HG03520 (cell line): ENCODE data around the gene SIGLEC9.
"Not testable (repeated sequence)": the region's sequence is repeated elsewhere in the genome, so short reads cannot be mapped to it uniquely, and the experiment has no call there.

Experiments
- ATAC-seq: cut with Tn5 transposase; IDR thresholded peaks from one replicate; pipeline ENCODE4 v1.9.1; 2021; ENCODE audit warnings: mild to moderate bottlenecking, moderate library complexity; ENCODE audit not compliant: unreplicated experiment

The SIGLEC9 gene

DNA sequence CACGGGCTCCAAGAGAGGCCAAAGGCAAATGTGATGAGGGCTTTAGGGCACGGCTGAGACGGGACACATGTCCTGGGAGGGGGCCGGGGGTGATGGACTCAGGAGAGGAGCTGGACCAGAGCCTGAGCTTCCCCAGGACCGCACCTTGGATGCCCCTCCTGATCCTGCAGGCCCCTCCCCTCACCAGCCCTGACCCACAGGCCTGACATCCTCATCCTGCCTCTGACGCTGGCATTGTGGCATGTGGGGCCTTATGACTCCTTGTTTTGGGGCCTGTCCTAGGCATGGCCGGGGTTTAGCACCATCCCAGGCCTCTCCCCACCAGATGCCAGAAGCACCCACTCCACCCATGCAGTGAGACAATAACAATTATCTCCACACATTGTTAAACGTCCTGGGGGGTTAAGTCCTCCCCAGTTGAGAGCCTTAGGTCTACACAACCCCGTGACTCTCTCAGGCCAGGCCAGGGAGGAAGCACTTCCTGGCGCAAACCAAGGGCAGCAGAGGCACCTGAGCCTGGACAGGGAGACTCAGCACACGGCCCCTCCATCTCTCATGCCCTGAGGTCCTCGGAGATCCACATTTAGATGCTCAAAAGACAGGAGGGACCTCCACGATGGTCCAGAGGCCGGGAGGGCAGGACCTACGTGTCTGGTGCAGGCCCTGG, 18.2 kb downstream of the SIGLEC9 start:
- ATAC-seq: not testable (repeated sequence)

DNA sequence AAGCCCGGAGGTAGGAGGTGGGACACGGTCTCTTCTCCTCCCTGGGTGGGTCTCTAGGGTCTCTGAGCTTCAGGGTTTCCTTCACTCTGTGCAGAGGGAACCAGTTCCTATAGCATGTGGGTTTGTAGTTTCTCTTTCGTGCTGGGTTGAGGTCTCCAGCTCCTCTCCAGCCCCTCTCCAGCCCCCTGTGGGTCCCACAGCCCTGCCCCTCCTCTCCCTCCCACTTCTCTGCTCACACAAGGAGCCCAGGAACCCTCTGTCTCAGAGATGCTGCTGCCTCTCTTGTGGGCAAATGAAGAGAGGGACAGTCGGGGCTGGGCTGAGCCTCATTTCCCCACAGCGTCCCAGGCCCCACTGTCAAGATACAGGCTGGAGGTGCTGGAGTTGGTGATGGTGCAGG, 18.8 kb downstream of the SIGLEC9 start:
- no peak for ATAC-seq

DNA sequence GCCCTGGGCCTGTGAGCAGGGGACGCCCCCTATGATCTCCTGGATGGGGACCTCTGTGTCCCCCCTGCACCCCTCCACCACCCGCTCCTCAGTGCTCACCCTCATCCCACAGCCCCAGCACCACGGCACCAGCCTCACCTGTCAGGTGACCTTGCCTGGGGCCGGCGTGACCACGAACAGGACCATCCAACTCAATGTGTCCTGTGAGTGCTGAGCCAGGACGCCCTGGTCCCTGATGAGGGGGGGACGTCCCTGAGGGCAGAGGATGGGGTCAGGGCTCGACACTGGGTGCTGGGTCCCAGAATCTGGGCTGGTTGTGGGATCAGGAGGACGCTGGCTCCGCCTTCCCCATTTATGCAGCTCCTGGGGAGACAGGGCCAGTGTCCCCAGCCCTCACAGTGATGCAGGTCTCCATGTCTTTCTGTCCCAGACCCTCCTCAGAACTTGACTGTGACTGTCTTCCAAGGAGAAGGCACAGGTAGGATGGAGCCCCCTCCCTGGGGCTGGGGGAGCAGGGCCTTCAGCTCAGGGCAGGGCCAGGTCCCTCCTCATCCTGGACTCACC, 19.9 kb downstream of the SIGLEC9 start:
- no peak for ATAC-seq

DNA sequence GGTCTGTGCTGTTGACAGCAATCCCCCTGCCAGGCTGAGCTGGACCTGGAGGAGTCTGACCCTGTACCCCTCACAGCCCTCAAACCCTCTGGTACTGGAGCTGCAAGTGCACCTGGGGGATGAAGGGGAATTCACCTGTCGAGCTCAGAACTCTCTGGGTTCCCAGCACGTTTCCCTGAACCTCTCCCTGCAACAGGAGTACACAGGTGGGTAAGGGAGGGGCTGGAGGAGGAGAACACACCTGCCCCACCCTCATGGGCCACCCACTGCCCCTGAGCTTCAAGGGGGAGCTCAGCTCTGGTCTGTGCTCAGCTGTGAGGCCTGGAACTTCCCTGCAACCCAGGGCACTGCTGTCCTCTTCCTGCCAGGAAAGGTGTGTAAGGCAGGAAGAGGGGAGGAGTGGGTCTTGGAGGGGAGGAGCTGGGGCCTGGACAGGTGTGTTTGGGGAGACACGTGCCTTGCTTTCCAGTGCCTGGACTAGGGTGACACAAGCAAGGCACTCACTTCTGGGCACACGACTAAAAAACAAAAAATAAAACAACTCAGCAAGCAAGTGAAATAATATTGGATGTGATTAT, 21.3 kb downstream of the SIGLEC9 start:
- no peak for ATAC-seq

DNA sequence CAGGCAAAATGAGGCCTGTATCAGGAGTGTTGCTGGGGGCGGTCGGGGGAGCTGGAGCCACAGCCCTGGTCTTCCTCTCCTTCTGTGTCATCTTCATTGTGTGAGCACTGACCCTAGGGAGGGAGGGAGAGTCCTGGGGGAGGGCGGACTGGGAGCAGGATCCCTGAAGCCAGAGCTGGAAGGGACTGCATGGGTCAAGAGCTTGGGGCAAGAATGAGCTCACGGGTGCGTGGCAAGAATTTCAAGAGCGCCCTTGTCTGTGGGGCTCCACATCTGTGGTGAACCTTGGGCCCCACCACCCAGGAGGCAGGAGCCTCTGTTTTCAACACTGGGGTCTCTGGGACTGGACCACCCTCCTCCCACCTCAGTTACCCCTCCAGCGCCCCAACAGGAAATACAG, 22.0 kb downstream of the SIGLEC9 start:
- no peak for ATAC-seq

DNA sequence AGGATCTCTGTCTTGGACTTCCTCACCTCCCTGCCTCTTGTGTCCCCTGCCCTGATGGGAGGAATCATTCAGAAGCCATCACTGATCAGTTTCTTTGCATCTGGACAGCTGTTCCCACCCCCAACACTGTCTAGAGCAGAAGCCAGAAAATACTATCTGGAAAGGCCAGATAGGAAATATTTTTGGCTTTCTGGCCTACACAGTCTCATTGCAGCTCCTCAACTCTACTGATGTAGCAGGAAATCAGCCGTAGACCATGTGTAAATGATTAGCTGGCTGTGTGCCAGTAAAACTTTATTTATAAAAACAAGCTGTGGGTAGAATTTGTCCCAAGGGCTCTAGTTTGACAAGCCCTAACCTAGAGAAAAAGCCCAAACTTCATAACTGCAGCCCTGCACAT, 23.0 kb downstream of the SIGLEC9 start:
- no peak for ATAC-seq

DNA sequence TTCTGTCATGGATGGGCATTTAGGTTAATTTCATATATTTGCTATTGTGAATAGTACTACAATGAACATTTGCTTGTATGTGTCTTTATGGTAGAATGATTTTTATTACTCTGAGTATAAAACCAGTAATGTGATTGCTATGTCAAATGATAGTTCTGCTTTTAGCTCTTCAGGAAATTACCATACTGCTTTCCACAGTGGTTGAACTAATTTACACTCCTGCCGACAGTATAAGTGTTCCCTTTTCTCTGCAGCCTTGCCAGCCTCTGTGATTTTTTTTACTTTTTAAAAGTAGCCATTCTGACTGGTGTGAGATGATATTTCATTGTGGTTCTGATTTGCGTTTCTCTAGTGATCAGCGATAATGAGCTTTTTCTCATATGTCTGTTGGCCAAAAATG, 23.9 kb downstream of the SIGLEC9 start:
- no peak for ATAC-seq

DNA sequence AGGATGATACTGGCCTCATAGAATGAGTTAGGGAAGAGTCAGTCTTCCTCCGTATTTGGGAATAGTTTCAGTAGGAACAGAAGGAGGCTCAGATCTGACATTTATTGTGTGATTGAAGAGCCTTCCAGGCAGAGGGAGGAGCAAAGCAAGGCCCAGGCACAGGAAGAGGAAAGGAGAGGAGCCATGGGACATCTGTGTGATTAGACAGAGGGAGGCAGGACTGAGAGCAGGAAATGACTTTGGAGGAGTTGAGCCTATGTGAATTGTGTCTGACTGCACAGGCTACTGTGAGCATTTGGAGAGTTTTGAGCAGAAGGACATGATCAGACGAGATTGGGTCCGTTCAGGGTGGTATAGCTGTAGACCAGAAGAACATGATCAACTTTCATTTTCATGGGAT, 25.9 kb downstream of the SIGLEC9 start:
- no peak for ATAC-seq

DNA sequence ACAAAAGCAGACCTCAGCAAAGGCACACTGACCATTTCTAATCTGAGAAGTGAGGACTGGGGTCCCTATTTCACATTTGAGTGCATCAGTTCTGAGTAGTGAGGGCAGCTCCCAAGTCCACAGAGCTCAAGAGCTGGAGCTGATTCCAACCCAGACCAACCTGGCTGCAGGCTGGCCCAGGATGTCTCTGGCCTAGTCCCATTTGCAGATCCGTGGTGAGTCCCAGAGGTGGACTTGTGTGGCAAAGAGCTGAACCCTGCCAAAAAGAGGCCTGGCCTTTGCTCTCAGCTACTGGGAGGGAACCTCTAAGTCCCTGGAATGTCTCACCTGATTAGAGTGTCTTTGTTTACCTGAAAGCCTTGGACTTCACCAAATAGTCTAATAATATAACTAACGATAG, 32.0 kb downstream of the SIGLEC9 start:
- no peak for ATAC-seq

DNA sequence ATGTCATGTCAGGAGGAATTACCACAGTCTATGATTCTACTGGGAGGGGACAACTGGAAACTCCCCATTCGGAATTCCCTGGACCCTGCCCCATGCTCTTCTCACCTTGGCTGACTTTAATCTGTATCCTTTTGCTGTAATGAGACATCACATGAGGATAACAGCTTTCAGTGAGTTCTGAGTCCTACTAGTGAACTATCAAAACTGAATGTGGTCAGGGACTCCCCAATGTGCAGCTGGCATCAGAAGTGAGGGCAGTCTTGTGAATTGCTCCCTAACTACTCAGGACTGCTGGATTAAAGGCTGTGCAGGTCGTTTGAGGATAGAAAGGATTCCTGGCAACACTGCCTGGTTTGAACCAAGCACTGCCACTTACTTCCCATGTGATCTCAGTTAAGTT, 32.6 kb downstream of the SIGLEC9 start:
- no peak for ATAC-seq

DNA sequence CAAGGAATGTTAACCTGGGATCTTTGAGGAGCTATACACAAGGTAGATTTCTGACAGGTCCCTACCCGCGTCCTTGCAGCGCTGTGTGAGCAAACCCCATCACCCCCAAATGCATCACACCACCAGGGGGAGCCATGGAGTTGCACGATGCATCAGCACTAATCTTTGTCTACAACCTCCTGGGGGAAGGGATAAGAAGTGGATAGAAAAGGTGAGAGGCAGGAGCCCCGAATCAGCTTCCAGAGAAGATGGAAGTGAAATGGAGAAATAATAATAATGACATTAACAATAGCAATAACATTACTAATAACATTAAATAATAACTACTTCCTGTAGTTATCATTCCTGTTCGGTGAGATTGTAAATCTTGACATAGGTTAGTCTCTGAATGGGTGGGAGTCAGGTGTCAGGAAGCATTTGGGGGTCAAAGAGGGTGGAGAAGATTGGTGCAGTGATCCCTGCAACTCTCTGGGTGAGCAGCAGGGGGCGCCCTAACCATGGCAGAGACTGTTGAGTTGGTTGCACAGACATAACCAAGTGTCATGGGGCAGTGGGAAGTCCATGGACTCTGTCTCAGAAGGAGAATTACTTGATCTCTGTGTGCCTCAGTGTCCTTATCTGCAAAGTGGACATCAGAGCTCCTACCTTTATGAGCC, 33.9 kb downstream of the SIGLEC9 start:
- no peak for ATAC-seq

DNA sequence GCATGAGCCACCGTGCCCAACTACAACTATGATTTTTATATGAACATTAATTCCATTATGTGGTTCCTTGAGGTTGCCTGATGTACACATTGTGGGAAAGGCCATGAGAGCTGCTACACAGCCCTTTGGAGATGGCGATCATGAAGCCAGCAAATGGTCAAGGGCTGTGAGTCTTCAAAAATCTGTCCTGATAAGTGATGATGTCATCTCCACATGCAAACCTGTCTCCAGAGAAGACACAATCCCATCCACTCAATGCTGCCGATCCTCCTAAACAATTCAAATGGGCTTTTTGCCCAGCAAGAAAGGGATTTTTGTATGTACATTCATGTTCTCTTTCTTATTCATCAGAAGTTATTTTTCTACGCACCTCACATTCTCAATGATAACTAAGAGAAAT, 35.0 kb downstream of the SIGLEC9 start:
- no peak for ATAC-seq

DNA sequence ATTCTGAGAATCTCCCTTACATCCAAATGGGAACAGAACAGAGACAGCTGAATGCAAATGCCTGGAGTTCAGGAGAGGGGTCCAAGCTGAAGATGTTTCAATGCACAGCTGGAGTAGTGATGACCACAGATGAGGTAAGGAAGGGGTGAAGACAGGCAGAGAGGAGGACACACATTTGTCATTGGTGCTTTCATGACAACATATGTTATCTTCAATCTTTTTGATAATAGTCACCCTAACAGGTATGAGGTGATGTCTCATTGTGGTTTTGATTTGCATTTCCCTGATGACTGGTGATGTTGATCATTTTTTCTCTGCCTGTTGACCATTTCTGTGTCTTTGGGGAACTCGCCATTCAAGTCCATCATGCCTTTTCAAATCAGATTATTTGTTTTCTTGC, 36.6 kb downstream of the SIGLEC9 start:
- ATAC-seq: no peak

DNA sequence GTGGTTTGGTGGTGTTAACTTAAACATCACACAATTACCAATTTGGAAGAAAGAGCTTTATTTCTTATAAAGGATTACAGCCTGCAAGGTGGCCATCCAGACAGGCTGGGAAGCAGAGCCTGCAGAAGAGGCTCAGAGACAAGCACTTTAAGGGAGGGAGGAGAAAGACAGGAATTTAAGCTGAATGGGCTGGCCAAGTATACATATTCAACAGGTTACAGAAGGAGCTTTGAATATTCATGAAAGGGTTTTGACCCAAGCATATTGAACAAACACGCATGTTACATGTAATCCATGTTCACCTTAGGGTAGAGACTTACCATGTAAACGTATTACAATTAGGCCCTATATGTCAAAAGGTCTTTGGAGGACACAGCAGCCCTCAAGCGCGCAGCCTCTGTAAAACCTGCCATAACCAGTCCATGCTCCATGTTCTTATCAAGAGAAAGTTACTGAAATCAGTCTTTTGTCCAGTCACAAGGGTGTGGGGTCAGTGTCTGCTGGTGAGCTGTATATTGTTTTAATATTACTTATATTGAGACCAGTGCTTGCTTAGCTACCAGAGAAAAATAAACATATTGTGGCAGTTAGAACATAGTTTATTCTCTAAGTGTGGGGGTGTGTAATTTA, 37.3 kb downstream of the SIGLEC9 start:
- no peak for ATAC-seq

DNA sequence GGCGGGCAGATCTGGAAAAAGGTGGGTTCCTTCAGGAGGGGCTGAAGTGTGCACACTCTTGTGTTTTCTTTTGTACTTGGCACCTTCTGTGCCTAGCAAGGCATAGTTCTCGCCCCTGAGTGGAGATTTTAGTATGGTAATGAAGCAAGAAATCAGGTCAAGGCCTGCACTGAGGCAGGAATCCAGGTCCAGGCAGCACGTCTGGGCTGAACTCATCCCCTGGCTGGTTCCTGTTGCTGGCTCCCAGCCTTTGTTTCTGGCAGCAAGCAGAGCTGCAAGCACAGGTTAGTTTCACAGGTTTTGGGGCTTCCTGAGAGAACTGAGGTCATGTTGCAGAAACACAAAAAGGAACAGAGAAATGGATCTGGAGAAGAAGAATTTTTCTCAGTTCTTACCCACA, 38.6 kb downstream of the SIGLEC9 start:
- no peak for ATAC-seq

DNA sequence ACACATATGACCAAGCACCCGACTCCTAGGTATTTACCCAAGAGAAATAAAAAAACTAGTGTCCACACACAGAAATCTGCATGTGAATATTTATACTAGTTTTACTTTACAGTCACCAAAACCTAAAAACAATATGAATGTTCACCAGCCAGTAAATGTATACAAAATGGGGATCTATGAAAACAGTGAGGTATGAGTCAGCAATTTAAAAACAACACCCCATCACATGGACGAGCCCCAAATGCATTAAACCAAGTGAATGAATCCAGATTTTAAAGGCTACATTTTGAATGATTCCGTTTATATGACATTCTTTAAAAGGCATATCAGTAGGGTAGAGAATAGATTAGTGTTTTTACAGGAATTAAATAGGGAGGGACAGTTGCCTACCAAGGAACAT, 39.5 kb downstream of the SIGLEC9 start:
- no peak for ATAC-seq

DNA sequence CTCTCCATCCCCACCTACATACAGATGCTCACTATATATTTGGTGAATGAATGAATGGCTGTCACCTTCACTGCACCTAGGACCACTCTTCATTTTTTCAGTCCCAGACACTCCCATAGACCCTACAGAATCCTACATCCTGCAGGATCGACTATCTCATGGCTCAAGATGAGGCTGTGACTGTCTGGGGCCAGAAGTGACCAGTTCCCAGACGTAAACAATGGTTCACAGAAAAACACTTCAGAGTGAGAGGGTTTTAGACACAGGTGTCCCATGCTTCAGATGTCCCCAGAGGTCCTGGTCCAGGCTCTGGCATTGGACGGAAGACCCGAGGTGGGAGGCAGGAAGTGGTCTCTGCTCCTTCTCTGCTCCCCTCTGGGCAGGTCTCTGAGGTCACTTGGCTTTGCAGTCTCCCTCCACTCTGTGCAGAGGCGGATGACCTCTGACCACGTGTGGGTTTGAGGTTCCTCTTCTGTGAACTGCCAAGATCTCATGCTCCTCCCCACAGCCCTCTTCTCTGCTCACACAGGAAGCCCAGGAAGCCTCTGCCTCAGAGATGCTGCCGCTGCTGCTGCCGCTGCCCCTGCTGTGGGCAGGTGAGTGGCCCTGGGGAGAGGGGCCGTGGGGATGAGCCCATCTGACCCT, 42.3 kb downstream of the SIGLEC9 start:
- no peak for ATAC-seq

DNA sequence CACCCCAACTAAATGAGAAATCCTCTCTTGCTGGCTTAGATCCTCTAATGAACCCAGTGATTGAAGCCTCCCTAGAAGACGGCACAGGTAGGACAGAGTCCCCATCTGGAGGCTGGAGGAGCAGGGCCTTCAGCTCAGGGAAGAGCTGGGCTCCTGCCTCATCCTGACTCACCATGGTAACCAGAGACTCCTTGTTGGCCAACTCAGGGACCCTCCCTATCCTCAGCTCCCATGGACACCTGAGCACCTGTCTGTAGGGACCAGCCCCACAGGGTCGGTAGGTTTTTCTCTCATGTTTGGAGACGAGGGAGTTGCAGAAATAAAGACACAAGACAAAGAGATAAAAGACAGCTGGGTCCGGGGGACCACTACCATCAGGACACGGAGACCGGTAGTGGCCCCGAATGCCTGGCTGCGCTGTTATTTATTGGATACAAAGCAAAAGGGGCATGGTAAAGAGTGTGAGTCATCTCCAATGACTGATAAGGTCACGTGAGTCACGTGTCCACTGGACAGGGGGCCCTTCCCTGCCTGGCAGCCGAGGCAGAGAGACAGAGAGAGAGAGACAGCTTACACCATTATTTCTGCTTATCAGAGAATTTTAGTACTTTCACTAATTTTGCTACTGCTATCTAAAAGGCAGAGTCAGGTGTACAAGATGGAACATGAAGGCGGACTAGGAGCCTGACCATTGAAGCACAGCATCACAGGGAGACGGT, 44.0 kb downstream of the SIGLEC9 start:
- ATAC-seq: no peak

DNA sequence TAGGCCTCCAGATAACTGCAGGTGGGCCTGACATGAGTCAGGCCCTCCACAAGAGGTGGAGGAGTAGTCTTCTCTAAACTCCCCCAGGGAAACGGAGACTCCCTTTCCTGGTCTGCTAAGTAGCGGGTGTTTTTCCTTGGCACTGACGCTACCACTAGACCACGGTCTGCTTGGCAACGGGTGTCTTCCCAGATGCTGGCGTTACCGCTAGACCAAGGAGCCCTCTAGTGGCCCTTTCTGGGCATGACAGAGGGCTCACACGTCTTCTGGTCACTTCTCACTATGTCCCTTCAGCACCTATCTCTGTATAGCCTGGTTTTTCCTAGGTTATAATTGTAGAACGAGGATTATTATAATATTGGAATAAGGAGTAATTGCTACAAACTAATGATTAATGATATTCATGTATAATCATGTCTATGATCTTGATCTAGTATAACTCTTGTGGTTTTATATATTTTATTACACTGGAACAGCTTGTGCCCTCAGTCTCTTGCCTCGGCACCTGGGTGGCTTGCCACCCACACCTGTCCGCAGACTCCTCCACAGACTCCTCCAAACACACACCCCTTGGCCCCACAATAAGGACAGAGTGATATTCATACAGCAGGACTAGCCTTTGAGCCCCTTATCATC, 44.7 kb downstream of the SIGLEC9 start:
- not testable (repeated sequence) for ATAC-seq

DNA sequence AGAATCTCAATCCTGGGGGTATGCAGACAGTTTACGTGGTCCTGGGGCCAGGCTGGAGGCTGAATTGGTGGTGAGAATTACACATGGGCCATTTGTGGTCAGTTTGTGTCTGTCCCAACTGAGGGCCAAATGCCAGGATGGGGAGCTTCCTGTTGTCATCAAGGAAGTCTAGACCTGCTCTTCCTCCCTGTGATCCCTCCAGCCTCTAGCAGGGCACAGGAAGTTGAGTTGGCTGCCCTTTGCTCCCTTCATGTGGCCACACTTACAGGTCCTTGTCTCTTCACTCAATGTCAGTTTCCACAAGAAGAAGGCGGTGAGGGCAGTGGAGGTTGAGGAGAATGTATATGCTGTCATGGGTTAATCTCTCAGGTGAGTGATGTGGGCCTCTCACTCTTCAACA, 47.5 kb downstream of the SIGLEC9 start:
- ATAC-seq: no peak
